Activated CD4-positive, CD25-positive, alpha-beta regulatory T cell (primary cell): ENCODE results near the gene MS4A18.

ENCODE experiments used
- DNase-seq, 4 experiments: peaks; one replicate each; lab custom pipeline; 2025; lab: John Stamatoyannopoulos, UW

MS4A18 gene

GRCh38 chr11:60786811-60787567 is 62.5 kb downstream of the MS4A18 start:
- DNase-seq: no peak

DNA sequence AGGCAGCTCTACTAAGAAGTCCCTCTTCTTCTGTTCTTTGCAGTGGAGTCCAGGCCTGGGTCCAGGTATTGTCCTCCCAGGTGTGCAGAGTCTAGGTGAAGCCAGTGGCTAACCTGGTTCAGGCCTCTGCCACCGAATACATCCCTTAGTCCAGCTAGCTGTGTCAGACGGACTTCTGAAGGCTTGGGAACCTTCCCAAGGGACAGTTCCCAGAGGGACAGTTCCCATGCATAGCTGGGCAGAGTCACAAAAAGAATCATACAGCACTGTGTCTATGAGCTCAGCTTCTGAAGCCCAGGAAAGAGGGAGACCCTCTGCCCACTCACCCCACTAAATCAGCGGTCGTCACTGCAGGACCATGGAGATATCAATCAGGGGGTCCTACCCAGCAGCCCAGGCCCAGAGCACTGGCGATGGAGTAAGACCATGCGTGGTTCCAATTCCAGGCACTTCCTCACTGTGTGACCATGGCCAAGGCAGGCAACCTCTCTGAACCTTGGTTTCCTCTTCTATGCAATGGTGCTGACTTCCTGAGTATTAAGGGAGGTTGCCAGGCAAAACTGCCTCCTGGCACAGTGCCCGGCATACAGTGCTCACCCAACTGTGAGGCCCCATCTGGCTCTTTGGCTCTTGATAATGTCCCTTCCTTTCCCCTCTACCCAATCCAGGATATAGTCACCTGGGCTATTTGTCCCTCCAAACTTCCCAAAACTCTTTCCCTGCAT is 64.0 kb downstream of the MS4A18 start:
- DNase-seq: no peak

DNA sequence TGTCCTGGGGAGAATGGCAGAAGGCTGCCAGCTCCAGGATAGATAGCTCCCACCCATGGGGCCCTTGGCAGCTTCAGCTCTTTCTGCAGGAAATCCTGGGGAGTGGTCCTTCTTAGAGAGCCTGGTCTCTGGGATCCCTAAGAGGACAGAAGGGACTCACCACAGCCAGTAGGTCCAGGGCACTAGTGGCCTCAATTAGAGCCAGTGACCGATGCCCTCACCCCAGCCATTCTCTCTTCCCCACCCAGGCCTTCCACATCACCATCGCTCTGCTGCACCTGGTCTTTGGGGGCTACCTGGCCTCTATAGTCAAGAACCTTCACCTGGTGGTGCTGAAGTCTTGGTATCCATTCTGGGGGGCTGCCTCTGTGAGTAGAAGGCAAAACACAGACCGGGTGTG is 66.2 kb downstream of the MS4A18 start:
- no peak for DNase-seq

- DNase-seq: no peak
Measured at GRCh38 chr11:60791153-60791933, 66.8 kb downstream of the MS4A18 start.

- DNase-seq: no peak
Measured at GRCh38 chr11:60792521-60792920, 68.0 kb downstream of the MS4A18 start.
